Measurements from ENCODE around the gene ABCA4.

The ABCA4 gene

DNA sequence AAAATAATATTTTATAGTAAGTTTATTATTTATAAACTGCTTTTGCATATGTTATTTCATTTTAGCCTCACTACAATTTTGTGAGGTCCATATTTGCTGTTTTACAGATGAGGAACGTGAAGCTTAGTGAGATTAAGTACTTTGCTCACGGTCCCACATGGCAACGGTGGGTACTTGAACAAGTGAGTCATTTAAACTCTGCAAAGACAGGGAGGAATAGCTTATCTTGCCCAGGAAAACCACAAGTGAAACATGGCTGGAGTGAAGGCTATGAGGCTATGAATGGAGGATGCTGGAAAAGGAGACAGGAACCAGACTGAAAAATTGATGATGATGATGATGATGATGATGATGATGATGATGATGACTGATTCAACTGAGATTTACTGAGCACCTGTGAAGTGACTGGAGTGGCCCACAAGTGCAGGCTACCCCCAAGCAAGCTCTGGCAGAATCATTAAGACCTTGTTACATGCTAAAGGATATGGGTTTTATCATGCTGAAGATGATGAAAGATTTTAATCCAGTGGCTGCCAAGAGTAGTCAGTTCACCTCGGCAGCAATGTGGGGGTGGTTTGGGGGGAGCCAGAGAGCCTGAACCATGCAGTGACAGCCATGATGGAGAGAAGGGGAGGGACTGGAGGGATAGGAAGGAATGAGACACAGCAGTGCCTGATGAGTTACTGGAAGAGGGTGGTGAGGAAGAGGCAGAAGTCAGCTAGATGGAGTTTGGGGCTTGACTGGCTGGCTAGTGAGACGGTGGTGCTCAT lies 1.4 kb upstream of the ABCA4 start:
- DNase-seq: no peak

DNA sequence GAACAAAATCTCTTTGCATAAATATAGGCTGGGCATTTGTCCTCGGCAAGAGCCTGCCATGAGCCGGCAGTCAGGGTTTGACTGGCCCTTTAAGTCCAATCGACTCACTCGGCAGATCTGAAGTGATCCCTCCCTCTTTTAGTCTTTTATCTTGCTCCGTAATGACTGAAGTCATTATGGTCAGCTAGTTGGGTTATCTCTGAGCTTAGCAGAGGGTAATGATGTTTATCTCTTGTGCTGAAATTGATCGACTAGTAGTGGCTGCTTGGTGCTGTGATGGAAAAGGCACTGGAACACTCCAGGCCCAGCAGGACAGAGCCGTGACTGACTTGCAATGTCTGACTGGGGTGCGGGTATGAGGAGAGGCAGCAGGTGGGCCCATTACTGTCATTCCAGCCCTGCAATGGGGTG lies 468 bp upstream of the ABCA4 start:
- DNase-seq: no peak

DNA sequence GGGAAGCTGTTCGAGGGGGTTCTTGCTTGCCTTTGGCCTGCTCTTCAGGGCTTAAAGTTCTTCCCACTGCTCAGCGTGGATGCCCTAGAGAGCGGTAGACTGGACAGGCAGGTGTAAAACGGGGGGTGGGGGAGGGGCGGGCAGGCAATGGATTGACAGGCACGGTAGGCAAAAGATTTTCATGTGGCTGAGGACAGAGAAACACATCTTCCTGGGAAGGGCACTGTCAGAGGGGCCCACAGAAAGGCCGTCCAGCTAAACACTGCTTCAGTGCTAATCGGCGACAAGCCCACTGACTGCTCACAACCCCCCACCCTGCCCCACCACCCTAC lies 412 bp downstream of the ABCA4 start:
- DNase-seq: no peak

DNA sequence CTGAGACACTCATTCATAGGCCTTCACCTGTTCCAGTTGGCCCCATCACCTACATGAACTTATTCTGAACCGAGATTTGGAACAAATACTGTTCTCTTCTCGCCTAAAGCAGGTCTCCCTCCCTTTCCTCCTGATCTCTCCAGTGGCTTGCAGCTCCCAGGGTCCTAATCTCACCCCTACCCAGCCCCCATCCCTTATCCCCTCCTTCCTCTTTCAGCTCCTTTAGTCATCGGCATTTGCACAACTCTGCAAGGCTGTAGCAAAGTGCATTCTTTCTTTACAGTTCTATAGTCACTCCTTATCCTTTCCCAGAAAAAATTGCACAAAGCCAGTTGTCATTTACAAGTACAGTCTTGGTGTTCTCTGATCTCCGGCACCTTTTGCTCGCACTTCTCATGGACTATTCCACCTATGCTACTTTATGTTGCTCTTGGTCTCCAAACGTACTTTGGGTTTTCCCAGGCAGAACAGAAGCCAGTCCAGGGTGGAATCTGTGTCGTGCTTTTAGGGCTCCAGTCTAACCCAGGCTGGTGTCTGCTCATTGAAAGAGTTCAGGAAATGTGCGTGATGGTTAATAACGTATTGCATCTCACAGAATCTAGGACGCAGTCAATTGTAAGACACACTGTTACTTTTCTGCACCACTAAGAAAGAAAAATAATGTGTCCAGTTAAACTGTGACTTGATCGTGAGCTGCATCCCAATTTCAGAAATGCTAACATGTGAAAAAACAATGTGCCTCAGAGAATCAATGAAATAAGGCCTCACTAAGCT lies 965 bp downstream of the ABCA4 start:
- no peak for DNase-seq

DNA sequence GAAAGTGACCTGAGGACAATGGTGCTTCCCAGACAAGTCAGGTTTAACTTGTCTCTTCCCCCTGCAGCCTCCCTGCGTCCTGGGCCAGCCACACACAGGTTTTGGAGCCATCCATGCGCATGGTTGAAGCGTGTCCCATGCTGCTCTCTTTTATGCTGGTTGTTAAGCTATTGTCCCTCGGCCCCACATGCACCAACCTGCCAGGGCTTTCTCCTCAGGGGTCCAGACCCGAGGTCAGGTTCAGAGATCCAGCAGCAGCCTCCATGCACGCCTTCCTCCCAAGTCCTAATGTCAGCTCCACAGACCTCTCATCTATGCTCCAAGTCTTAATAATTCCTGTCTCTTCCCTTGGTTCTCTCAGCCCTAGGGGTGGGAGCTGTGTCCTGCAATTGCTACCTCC lies 1.6 kb downstream of the ABCA4 start:
- DNase-seq: no peak

DNA sequence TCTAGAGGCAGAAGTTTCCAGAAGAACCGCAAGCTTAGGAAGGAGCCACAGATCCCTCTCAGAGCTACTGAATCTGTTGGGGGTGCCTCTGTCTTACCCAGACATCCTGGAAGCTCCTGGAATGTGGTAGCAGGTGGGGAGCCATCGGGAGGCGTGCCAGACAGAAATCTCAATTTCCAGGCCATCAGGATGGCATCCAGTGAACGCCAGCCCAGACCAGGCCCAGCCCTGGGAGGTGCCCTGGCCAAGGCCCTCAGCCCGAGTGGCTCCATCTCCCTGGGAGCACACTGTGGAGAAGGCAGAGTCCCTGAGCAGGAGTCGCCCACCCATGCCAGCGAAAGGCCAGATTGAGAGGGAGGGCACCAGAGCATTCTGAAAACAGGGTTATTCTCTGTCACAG lies 2.5 kb downstream of the ABCA4 start:
- no peak for DNase-seq

DNA sequence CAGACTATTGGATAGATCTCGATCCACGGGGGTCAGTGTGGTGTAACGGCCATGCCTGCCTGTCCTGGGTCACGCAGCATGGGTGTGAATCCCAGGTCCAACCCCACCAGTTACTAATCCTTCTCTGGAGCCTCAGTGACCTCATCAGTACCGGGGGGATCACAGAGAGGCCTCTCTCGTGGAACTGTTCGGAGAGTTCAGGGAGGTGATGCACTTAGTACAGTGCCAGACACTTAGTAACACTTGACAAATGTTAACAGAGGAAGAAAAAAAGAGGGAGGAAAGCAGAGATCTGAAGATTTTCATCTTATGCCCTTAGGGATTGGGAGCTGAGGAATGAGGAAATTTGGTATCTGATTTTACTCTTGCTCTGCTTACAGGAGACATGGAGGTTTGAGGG lies 2.9 kb downstream of the ABCA4 start:
- DNase-seq: no peak

DNA sequence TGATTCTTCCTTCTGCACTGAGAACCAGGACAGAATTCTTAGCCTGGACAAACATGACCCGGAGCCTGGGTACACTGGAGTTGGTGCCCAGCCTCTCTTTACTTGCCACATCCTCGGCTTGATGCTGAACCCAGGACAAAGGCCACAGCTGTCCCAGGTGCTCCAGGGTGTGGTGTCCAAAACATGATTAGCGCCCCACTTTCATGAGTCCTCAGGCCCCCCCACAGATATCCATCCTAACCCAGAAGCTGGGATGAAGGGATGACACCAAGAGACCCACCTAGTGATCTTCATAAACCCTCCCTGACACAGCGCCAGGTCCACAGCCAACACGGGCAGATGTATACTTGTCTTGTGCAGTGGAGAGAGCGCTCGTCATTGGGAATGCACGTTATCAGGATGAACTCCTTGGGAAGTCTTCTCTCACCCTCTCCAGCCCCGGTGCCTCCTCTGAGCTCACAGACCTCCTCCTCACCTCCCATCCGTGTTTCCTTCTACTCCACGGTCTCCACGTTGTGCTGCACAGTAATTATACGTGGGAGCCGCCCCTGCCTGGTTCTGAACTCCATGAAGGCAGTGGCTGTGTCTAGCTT lies 3.6 kb downstream of the ABCA4 start:
- no peak for DNase-seq

DNA sequence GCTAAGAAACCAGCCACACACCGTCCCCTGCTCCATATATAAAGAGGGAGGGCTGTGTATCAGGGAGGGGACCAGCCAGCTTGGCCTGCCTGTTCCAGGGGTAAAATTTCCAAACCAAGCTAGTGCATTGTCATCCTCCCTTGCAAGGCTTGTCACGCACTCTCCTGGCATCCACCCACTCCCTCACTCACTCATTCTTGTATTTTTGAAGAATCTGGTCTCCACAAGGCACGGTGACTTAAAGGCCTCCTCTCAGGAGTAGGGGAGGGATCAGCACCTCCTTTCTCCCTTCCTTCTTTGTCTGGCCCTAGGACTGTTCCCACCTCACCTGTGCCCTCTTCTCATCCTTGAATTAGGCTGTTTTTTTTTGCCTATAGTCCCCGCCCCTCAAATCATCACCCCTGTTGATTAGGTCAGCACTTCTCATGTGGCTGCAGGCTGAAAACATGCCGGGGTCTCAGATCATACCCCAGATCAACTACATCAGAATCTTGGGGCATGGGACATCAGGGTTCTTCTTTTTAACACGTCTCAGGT lies 5.0 kb downstream of the ABCA4 start:
- no peak for DNase-seq

DNA sequence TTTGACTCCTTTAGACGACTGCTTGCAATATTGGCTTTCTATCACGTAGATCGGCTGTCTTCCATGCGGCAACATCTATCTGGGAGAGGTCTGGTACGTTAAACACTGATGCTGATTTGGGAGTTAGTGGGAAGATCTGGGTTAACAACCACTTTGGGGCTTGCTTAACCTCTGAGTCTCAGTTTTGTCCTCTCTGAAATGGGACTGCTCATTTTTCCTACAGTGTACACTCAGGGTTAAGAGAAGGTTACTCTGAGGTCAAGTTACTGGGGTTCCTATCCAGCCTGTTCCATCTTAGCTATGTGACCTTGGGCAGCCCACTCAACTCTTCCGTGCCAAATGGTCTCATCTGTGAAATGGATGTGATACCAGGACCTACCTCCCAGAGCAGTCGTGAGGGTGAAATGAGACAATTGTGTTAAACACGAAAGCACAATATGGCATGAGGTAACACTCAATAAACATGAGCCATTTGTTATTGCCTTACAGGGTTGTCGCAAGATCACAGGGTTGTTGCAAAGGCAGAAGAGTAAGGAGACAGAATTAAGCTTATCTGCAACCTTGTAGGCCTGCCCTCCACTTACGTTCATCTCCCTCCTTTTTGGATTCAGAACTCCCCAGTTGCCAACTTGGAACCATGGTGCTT lies 5.6 kb downstream of the ABCA4 start:
- no peak for DNase-seq

DNA sequence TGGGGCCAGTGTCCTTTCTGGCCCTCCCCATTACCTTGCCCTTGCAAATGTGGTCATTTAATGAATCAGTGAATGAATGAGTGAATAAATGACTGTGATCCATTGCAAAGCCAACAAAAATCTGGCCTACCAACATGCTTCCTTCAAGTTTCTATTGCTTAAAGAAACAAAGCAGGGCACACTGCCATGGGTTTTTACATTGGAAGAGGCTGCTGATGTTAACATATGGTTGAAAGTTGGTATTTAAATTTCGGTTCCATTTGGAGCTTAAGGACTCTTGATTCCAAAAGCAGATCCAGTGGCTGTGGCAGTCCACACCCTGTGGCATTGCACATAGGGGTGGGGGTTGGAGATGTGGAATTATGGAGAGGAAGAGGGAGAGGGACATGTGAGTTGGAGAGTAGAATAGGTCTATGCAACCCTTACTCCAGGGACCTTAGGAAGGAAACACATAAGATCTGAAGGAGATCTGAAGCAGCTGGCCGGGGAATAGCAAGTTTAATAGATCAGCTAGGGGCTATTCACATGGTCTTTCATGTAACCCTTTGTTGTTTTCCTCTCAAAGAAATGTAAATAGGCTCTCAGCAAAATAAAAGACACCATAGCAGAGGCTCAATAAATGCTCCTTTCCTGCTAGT lies 7.2 kb downstream of the ABCA4 start:
- DNase-seq: no peak

DNA sequence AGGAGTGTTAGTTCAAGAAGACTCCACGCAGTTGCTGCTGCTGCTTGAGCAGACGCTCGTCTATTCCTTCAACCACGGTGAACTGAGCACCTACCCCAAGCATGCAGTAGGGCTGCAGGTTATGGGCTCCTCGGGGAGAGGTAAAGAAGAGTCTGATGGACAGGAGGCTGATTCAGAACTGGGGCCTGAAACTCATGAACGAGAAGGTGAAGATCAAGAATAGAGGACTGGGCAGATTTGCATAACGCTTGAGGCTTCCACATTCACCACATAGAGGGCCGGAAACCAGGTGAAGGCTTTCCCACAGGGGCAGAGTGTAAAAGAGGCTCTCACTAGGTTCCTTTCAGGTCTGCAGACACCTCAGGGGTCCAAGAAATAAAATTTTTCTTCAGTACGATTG lies 9.1 kb downstream of the ABCA4 start:
- DNase-seq: no peak

DNA sequence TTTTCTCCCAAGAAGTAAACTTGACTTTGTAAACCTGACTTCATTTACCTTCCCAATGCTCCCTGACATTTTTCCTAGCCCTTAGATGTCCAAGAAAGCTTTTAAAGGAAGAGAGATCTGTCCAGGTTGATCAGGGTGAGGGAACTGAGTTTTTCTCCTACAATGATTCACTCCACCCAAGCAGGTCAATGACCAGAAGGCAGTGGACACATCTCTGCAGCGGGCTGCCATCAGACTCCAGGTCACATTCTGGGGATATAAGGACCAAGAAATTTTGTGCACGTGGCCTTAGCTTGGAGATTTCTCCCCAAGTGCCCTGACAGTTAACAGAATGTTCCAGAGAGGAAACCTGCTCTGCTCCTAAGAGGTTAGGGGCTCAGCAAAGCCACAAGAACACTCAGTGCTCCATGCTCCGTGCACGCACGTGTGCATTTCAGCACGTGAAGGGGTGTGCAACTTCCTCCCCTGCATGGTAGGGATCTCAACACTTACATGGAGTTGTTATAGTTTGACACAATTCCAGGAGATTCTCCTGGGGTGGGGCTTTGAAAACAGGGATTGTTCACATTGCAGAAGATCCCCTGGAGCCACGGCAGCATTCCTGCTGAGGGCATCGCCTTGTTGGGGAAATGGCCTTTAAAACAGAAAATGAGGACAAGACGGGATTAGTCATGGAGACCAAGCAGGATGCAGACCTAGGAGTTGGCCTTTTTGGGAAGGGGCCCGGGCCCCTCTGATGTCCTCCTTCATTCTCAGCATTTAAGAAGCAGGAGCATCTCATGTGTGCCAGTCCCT lies 9.8 kb downstream of the ABCA4 start:
- no peak for DNase-seq

DNA sequence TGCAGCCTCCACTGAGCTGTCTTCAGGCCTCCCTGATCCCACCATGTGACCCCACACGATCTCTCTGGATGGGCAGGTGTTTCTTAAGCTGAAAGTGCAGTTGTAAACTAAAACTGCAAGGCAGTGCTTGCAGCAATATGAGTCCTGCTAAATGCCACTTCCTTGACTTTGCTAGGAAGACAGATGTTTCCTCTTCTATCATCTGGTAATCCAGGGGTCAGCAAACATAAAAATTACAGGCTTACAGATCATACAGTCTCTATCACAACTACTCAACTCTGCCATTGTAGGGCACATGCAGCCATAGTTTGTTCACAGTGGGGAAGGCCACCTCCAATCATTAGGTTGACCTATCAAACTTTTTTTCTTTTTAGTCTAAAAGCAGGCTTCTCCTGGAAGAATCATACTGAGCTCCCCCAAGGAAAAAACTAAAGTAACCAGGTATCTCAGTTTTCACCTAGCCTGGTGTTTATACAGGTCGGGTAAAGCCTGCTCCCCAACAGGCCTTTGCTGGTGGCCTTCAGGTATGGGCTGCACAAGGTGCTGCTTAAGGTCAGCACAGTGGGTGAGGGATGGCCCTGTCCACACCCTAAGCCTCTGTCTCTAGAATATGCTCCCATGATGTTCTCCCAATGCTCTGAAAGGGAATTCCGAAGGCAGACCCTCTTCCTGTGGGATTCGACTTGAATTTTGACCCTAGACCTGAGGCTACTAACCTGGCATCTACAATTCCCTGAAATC lies 10.8 kb downstream of the ABCA4 start:
- no peak for DNase-seq

DNA sequence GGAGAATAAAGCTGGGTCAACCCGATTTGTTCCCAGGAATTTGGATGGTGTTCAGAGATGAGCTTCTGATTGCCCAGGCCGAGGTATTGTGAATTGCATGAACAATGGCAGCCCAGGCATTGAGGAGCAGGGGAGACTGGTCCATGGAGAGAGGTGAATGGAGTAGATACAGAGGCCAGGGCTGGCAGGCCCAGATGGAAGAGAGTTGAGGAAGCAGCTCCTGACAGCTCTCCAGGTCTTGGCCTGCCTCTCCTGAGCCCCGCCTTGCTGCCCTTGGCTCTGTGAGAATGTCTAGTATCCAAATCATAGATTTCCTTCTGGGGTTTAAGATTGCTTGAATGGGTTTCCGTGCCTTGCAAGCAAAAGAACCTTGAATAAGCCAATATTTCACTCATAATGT lies 11.5 kb downstream of the ABCA4 start:
- DNase-seq: no peak

DNA sequence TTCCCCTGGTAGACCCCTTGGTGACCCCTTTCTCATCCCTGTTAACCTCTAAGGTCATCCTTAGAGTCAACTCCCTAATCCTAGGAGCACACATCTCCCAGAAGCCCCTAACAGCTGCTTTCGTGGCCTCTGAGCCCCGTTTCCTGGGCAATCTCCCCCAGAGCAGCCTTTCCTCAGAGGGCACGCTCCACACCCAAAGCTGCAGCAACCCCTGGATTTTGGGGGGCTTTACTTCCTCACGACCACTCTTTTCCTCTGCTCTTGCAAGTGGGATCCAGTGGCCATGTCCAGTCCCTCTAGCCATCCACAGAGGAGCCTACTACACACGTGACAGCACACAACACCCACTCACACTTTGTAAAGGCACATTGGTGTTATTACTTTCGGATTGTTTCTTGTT lies 13.8 kb downstream of the ABCA4 start:
- no peak for DNase-seq

DNA sequence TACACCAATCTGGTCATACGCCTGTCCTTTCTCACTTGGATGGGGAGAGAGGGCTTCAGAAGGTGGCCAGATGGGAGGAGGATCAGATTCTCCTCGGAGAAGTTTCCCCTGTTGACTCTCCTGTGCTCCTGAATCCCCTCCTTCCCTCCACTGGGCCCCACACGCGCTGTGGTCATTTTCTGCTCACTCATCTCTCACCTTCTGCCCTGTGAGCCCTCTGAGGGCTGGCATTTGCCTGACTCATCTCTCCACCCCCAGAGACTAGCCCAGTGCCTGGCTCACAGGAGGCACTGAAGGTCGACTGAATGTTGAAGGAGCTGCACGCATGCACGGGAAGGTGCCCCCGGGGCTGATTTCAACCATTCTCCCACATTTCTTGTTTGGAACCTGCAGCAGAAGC lies 14.2 kb downstream of the ABCA4 start:
- DNase-seq: no peak

DNA sequence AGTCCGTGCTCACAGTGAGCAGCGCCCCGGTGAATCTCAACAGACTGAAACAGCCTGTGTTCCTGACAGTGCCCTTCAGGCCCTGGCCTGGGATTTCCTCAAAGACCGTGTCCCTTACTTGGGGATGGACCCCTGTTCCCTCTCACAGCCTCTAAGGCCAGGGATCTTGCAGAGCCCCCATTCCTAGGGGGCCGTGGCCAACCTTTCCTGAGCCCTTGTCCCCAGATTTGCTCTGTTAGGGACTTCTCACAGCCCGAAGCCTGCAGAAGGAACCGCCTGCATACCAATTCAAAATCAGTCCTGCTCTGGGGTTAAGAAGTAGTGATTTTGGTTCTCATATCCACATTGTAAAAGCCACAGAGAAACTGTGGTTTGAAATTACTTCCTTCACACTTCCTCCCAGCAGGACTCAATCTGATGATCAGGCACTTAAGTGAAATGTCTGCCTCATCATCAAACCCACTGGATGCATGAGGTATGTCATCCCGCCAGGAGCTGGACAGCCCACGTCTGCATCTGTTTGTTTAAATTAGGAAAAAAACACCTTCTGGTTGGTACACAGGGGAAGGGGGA lies 14.9 kb downstream of the ABCA4 start:
- no peak for DNase-seq

DNA sequence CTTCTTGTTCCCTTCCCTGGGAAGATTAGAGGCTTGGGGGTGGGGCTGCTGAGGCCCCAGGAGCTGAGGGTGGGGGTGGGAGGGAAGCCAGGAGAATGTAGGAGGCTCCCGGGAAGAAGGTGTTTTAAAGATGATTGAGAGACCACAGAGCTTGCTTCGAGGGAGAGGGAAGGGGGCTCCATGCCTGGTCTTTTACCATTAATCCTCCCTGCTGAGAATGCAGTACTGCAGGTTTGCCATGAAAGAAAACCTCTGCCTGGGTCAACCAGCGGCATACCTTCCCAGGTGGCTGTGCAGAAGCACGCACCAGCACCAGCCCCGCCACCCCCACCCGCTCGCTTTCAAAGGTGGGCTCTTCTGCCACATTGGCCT lies 15.4 kb downstream of the ABCA4 start:
- no peak for DNase-seq

DNA sequence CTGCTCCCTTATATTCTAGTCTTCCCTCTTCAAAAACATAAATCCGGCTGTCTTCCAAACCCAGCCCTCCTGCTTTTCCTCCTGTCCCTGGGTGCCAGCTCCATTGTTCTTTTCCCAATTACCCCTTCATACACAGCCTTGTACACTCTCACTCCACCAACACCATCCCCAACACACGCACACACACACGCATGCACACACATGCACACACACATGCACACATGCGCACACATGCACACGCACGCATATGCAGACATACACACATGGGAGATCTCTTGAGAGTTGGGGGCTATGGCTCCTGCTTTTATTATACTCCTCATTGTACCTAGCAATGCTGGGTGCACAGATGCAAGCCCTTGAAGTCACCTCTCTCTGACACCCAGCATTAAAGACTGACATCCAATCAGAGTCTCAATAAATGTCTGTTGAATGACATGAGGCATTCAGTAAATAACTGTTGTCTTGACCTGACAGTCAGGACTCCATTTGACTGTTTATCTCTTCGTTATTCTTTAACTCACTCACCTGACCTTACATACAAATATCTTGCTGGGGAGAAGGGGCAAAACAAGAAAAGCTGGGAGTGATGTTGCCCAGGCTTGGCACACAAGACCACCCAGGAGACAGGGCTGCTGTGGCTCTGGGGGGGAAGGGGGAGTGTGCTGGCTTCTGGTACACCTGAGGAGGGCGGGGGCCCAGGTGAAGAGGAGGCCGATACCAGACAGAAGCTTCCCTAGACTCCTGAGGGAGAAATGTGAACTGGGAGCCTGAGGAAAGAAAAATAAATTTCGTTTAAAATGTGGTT lies 16.0 kb downstream of the ABCA4 start:
- DNase-seq: no peak
